ENCODE results near the gene SNAP23.
A peak's percentile ranks its signal among the peaks of the same experiment; 100 is the strongest.

SNAP23 gene

DNA sequence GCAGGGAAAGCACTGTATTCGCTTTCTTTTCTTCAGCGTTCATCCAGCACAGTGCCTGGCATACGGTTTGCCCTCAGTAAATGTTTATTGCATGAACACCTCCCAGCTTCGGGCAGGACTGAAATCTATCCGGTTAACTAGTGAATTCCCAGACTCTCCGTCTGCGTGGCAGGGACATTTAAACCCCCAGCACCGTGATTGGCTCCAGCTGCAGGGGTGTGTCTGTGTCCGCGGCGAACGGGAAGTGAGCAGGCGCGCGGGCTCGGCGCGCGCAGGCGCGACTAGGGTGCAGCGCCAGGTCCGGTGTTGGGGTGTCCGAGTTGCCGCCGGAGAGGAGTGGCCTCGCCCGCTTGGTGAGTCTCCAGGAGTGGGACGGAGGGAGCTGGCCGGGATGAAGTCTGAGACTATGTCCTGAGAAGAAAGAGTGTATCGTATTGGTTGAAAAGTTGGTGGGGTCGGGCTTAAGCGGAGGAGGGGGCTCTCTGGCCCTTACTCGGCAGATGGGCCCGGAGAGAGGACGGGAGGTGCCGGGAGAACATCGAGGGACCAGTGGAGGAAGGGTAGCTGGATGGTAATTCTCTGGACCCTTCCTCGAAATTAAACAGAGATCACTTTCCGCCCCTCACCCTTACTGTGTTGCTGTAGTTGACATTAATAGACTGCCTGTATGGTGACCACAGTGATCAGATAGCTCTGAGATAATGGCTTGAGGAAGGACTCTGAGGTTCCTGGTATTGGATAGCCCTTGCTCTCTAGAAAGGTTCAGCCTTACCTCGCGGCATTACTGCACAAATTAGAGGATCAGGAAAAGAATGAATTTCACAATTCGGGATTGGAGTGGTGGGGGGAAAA lies at the start of gene SNAP23:
SNAP23 (plus strand) TSS at position 274 of the 852 bp plus-strand sequence. CDS start 16,213 bp downstream, outside the sequence.
- DNase-seq (ENCODE audit: insufficient read length, low spot score), result peak; percentile 91
- FAIRE-seq, result peak; percentile 84
- peak; percentile 64 for TF ChIP-seq POLR2A (IDR thresholded peaks at IDR 0.05; ENCODE audit: low read depth, low read length)

DNA sequence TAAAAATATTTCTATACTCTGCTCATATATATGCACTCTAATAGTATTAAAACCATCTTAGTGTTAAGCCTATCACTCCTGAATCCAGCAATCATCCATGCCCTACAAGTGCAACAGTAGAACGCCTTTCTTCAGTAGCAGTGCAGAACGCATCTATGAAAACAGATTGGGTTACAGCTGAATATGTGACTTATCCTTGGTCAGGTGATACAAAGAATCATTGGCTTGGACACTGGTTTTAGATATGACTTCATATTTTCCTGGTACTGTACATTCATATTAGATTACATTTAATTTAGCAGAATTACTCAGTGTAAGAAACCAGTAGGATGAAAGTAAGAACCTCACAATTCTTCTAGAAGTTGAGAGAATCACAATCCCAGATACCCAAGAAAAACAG lies 47.8 kb upstream of the SNAP23 start:
- no peak for FAIRE-seq
- no peak for TF ChIP-seq POLR2A (IDR thresholded peaks at IDR 0.05; ENCODE audit: low read depth, low read length)
- DNase-seq (ENCODE audit: insufficient read length, low spot score), result no peak

DNA sequence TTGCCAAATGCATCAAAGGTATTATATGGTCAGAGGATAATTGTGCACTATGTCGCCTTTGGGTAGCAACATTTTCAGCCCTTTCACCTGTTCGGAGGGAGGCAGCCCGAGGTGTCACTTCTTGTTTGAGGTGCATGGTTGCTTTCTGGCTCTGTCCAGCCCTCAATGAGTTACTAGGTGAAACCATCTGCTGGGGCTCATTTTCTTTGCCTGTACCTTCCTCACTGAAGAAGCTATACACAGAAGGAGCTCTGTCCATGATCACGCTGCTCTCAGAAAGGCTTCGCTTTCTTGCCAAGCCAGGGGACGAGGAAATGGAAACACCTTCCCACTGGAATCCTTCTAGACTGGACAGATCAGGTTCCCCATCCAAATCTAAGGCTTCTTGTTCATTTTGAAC lies 47.2 kb upstream of the SNAP23 start:
- FAIRE-seq (no peak), DNase-seq (ENCODE audit: insufficient read length, low spot score) (no peak)
- TF ChIP-seq POLR2A (IDR thresholded peaks at IDR 0.05; ENCODE audit: low read depth, low read length), result no peak

DNA sequence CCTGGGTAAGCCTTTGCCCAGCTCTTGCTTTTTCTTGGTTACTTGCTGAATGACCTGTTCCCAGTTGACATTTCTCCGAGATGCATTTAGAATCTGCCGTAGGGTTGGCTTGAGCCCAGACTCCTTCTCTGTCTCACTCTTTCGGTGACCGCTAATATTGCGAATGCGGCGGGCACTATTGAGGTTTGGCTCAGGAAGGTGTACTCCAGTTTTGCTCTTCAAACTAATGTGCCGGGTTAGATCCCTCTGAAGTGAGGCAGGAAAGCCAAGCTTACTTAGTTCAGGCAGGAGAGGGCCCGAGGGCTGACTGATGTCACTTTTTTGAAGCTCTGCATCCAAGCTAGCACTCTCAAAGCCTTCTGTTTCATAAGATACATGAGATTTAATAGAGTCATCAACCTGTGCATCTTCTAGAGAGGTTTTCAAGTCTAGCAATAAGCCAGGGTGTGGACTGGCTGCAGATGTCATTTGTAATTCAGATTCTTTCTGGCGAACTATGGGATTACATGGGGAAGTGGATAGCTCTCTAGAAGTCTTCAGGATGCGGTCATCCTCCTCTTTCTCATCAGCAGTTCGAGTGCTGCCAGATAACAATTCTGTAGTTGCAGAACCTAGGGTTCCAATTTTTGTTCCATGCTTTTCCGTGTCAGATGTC lies 45.5 kb upstream of the SNAP23 start:
- no peak for TF ChIP-seq POLR2A (IDR thresholded peaks at IDR 0.05; ENCODE audit: low read depth, low read length)
- no peak for FAIRE-seq
- no peak for DNase-seq (ENCODE audit: insufficient read length, low spot score)

DNA sequence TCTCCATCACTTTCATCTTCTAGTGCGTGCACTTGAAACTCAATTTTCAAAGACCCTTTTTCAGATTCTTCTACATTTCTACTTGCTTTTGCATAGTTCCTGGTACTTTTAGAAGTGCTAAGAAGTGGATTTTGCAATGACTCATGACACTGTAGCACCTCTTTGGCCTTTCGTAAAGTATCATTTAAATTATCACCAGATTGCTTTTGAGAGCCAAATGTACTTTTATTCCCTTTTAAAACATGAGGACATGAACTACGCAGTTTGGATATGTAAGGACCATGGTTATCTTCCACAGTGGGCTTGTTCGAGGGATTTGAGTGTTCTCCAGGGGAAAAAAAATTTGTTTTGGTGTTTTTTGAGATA lies 45.0 kb upstream of the SNAP23 start:
- no peak for TF ChIP-seq POLR2A (IDR thresholded peaks at IDR 0.05; ENCODE audit: low read depth, low read length)
- DNase-seq (ENCODE audit: insufficient read length, low spot score), result no peak
- no peak for FAIRE-seq

DNA sequence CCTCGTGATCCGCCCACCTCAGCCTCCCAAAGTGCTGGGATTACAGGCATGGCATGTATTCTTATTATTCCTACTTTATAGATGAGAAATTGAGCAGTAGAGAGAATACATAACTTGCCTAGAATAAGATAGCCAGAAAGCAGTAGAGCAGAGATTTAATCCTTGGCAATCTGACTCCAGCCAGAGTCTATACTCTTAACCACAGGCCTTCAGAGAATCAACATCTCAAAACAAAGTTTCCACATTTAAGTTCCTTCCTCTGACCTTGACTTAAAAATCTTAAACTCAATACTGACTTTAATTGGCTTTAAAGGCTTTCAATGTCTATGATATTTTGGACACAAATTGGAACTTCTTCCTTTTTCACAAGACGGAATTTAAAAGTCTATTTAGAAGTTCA lies 41.6 kb upstream of the SNAP23 start:
- DNase-seq (ENCODE audit: insufficient read length, low spot score), result no peak
- FAIRE-seq, result no peak
- TF ChIP-seq POLR2A (IDR thresholded peaks at IDR 0.05; ENCODE audit: low read depth, low read length), result no peak

DNA sequence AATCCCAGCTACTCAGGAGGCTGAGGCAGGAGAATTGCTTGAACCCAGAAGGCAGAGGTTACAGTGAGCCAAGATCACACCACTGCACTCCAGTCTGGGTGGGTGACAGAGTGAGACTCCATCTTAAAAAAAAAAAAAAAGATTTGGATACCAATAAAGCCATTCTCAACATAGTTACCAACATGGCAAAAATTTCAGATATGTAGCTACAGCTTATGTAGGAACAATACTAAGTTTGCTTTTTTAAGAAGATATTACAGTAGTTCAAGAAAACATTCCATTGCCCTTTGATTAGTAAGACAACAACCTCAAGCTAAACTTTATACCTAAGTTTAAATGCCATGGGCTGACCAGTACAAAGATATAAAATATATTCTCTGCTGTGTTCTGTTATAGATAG lies 38.9 kb upstream of the SNAP23 start:
- FAIRE-seq, result no peak
- DNase-seq (ENCODE audit: insufficient read length, low spot score), result no peak
- no peak for TF ChIP-seq POLR2A (IDR thresholded peaks at IDR 0.05; ENCODE audit: low read depth, low read length)

DNA sequence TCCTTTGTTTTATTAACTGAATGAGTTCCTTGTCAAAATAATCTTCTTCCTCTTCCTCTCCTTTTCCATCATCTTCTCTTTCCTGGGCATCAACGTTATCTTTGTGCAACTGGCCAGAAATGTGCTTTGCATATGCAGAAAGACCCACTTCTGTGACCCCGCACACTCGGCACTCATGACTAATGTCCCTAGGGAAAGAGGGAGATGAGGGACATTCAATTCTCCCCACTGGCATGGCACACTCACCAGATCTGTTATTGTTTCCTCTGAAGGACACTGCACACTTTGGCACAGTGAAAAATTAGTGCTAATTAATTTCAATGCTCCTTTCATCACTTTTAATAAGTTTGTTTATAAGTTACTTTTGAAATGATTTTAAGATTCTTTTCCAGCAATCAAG lies 38.5 kb upstream of the SNAP23 start:
- DNase-seq (ENCODE audit: insufficient read length, low spot score), result no peak
- no peak for TF ChIP-seq POLR2A (IDR thresholded peaks at IDR 0.05; ENCODE audit: low read depth, low read length)
- no peak for FAIRE-seq

DNA sequence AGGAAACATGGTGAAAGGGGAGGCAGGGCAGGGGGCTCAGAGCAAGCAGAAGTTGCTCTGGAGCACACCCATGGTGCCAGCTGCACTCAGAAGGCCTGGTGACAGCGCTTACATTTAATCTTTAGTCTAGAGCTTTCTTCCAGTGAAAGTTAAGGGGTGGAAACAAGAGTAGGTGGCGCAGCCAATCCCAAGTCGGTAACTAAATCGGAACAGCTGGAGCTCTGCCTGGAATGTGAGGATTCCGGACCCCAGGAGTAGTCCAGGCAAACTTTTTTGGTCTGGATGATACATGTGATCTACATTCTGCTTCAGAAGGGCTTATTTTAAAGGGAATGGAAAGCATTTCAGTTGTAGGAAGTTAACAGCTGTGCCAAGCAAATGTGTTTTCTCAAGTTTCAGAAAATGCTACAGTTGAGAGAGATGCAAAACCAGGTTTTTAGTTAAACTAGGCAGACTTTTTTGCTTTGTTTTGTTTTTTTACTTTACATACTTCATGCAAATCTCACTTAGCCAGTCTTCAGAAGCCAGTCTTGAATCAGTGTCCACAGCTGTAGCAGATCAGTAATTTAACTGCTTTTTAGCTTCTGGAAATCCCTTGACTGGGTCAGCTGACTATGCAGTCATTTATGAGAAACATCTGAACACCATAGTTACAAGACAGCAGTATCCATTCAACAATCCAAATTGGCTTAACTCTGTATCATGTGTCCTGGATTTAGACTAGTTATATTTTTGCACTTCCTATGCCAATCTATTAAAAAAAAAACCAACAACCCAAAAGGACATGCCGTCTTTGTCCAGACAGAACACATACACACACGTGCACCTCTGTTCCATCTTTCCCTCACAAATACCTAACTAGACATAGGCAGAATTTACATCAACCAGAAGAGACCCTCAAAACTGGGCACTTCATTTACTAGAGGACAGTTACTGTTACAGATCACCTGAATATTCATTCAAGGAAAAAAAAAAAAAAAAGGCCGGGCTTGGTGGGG lies 37.7 kb upstream of the SNAP23 start:
- FAIRE-seq, result peak; percentile 74
- TF ChIP-seq POLR2A (IDR thresholded peaks at IDR 0.05; ENCODE audit: low read depth, low read length), result no peak
- no peak for DNase-seq (ENCODE audit: insufficient read length, low spot score)

DNA sequence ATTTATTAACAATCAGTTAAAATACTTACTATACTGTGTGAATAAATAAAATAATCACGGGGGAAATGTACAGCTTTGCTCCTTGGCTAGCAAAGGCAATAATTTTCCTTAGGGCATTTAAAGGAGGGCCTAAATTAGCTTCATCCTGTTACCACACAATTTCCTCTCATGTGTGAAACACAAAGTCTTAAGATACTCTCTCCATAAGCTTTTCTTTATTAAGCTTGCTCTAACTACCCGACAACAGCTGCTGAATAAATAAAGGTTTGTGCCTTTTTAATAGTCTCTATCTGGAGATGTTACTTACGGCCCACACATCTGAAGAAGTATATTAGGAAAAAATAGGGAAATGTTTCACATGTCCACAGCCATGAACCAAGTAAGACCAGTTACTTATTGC lies 34.2 kb upstream of the SNAP23 start:
- no peak for DNase-seq (ENCODE audit: insufficient read length, low spot score)
- FAIRE-seq, result no peak
- TF ChIP-seq POLR2A (IDR thresholded peaks at IDR 0.05; ENCODE audit: low read depth, low read length), result no peak

DNA sequence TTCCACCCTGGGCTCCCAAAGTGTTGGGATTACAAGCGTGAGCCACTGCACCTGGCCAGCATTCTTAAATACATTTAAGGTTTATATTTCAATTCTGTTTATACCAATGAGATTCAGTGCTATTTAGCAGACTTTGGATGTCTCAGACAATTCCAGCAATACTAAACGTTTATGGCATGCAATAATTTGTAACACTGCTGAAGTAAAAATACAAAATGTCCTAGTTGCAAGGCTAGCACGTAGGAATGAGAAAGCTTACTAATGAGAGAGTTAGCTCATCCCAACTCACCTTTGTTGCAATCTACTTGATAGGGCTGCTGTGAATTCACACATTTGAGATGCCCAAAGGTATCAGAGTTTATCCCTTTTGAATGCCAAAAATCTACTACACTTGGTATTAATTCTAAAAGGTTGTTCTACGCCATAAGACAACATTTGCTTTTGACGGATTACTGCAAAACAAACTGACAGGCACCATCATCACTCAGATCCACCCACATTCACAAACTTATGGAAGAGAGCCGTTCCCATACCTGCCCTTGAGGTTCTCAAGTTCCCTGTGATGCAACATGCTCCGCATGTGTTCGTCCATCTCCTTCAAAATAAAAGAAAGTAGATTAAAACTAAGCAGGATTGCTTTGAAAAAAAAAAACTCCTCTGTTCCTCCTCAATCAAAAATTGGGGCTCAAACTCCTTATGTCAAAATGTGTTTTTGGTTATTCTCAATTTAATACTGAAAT lies 29.7 kb upstream of the SNAP23 start:
- DNase-seq (ENCODE audit: insufficient read length, low spot score) (no peak), FAIRE-seq (no peak)
- TF ChIP-seq POLR2A (IDR thresholded peaks at IDR 0.05; ENCODE audit: low read depth, low read length), result no peak

DNA sequence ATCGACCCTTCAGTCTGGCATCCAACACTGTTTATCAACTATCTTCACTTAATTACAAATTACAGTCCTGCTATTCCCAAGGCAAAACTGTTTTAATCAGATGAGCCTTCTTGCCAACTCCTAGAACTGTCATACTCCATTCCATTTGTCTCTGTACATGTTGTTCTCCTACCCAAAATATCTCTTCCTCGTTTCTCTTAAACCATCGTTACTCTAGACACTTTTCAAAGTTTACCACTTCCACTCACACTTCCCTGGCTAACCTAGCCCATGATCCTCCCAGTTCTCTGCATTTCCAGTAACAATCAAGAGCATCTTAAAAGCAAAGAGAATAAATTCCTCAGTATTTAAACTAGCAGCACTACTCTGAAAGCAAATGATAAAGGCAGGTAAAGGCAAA lies 24.4 kb upstream of the SNAP23 start:
- FAIRE-seq (no peak), DNase-seq (ENCODE audit: insufficient read length, low spot score) (no peak)
- TF ChIP-seq POLR2A (IDR thresholded peaks at IDR 0.05; ENCODE audit: low read depth, low read length), result no peak

DNA sequence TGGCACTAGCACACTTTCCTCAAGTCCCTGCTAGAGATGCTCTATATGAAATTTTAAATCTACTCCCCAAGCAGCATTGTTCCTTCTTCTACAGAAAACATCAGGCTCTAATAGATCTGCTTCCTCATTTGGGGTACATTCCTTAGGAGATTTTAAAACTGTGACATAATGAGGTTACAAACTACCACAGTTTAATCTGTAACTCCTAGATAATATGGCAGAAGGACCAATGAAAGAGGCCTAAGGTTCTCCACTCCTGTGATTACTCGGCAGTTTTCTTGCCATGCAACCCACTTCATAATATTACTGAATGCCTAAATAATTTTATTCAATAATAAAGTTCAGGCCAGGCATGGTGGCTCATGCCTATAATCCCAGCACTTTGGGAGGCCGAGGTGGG lies 20.6 kb upstream of the SNAP23 start:
- no peak for TF ChIP-seq POLR2A (IDR thresholded peaks at IDR 0.05; ENCODE audit: low read depth, low read length)
- no peak for DNase-seq (ENCODE audit: insufficient read length, low spot score)
- no peak for FAIRE-seq

Measured in H54 (cell line).